CD8-positive, alpha-beta memory T cell (primary cell): ENCODE data around the gene CHCHD6. TPM values are rescaled to one million over a fixed set of nuclear protein-coding genes. Genes with fewer than 3 reads are reported as not detected.
A peak's percentile ranks its signal among the peaks of the same experiment; 100 is the strongest.

ENCODE experiments used
- CTCF ChIA-PET: fragments of 350-600 bp; sonication (Branson Sonifier 250); formaldehyde crosslinking; loops from one replicate; lab custom pipeline; 2021; ENCODE audit warnings: antibody characterized with exemption; lab: Charles Lee
- POLR2A ChIA-PET: fragments of 350-600 bp; sonication (Branson Sonifier 250); formaldehyde crosslinking; loops from one replicate; lab custom pipeline; 2021; ENCODE audit warnings: antibody characterized with exemption; lab: Charles Lee
- DNase-seq, 5 donors: peaks; one replicate each; pipeline versions ENCODE4 v3.0.0 to v3.0.0-alpha.2; 2020 to 2022; ENCODE audit warnings: mixed read lengths in 1 of 5
- H3K27ac ChIP-seq: one replicate; pipeline ENCODE4 v1.7.0; 2013; ENCODE audit warnings: low read depth, mild to moderate bottlenecking, low read length, moderate library complexity
- H3K27me3 ChIP-seq: 2 replicates; pipeline ENCODE4 v1.7.0; 2013; ENCODE audit warnings: low read length, mild to moderate bottlenecking; ENCODE audit not compliant: insufficient read depth, poor library complexity, severe bottlenecking
- H3K36me3 ChIP-seq: 2 replicates; pipeline ENCODE4 v1.7.0; 2013; ENCODE audit warnings: mild to moderate bottlenecking, low read length, moderate library complexity; ENCODE audit not compliant: insufficient read depth
- H3K4me1 ChIP-seq: 2 replicates; pipeline ENCODE4 v1.7.0; 2013; ENCODE audit warnings: mild to moderate bottlenecking, low read length, moderate library complexity; ENCODE audit not compliant: insufficient read depth
- H3K4me3 ChIP-seq: 2 replicates; pipeline ENCODE4 v1.7.0; 2013; ENCODE audit warnings: mild to moderate bottlenecking, low read length
- H3K9me3 ChIP-seq: 2 replicates; pipeline ENCODE4 v1.7.0; 2013; ENCODE audit warnings: mild to moderate bottlenecking, low read length
- H3K27ac Mint-ChIP-seq, 8 donors: one replicate each; pipeline ENCODE4 v1.8.0; 2020 to 2021; ENCODE audit warnings: mixed read lengths in 8 of 8, mild to moderate bottlenecking in 6 of 8, inconsistent platforms in 3 of 8, moderate library complexity in 3 of 8
- H3K27me3 Mint-ChIP-seq, 2 donors: one replicate each; pipeline ENCODE4 v1.8.0; 2020 to 2021; ENCODE audit warnings: mixed read lengths in 2 of 2, mild to moderate bottlenecking in 1 of 2, moderate library complexity in 1 of 2
- H3K36me3 Mint-ChIP-seq, 3 donors: one replicate each; pipeline ENCODE4 v1.8.0; 2020 to 2021; ENCODE audit warnings: mixed read lengths in 3 of 3, inconsistent platforms in 1 of 3, mild to moderate bottlenecking in 1 of 3
- H3K4me1 Mint-ChIP-seq, 3 donors: one replicate each; pipeline ENCODE4 v1.8.0; 2020 to 2021; ENCODE audit warnings: mixed read lengths in 3 of 3, inconsistent platforms in 1 of 3, mild to moderate bottlenecking in 1 of 3
- H3K4me3 Mint-ChIP-seq, 7 donors: one replicate each; pipeline ENCODE4 v1.8.0; 2020 to 2021; ENCODE audit warnings: mixed read lengths in 7 of 7, mild to moderate bottlenecking in 6 of 7, moderate library complexity in 4 of 7, inconsistent platforms in 2 of 7
- H3K9me3 Mint-ChIP-seq, 5 donors: one replicate each; pipeline ENCODE4 v1.8.0; 2020 to 2022; ENCODE audit warnings: mixed read lengths in 5 of 5, mild to moderate bottlenecking in 3 of 5, moderate library complexity in 2 of 5, inconsistent platforms in 1 of 5
- polyA plus RNA-seq: library from polyadenylated mRNA; unstranded; fragments of 300-500 nt; fragmentation: Illumina TruSeq; gene quantifications from one replicate; pipeline ENCODE4 v1.2.3, GENCODE V29; 2021
- total RNA-seq, 2 experiments: library from RNA; stranded (reverse); gene quantifications; one replicate each; pipeline ENCODE4 v1.2.3, GENCODE V29; 2021

CHCHD6 gene
- total and polyA plus RNA-seq, 3 experiments from 2014 or later = 12.0 to 16.7 (median 15.0) TPM

GRCh38 chr3:126907557-126907956, 203.5 kb downstream of the CHCHD6 start:
- Histone ChIP-seq H3K4me1 (peaks cover 22% of the 10 kb centered on the region), H3K36me3 (no peaks in the 10 kb centered on the region), H3K27me3 (no peaks in the 10 kb centered on the region), H3K9me3 (no peaks in the 10 kb centered on the region), H3K27ac (no peak overlapping the region), H3K4me3 (no peak overlapping the region)
- CTCF ChIA-PET = no interaction called here
- DNase-seq = no peak
- Mint-ChIP-seq H3K4me1 (peaks cover 36 to 40% (median 39%) of the 10 kb centered on the region in 3 donors), H3K4me3 (no peak overlapping the region), H3K27ac (peak overlapping the region in 1 of 8 donors; percentile 59), H3K9me3 (no peaks in the 10 kb centered on the region), H3K36me3 (peaks cover 3 to 7% (median 4%) of the 10 kb centered on the region in 3 donors), H3K27me3 (peaks cover 0 to 2% of the 10 kb centered on the region in 2 donors)
- POLR2A ChIA-PET = no interaction called here

GRCh38 chr3:126908752-126909275, 204.8 kb downstream of the CHCHD6 start:
- H3K4me3 Mint-ChIP-seq = peak overlapping the region in 1 of 7 donors; percentile 12
- Histone ChIP-seq H3K9me3 (no peaks in the 10 kb centered on the region), H3K27me3 (no peaks in the 10 kb centered on the region), H3K36me3 (no peaks in the 10 kb centered on the region), H3K4me3 (no peak overlapping the region), H3K27ac (peak overlapping the region; percentile 28), H3K4me1 (peaks cover 27% of the 10 kb centered on the region)
- H3K27ac Mint-ChIP-seq = peak overlapping the region in 4 of 8 donors; percentile 18 to 31 (median 26)
- DNase-seq = no peak
- H3K9me3 Mint-ChIP-seq = no peaks in the 10 kb centered on the region
- ChIA-PET CTCF (no interaction called here), POLR2A (no interaction called here)
- peaks cover 41 to 47% (median 44%) of the 10 kb centered on the region in 3 donors for H3K4me1 Mint-ChIP-seq
- peaks cover 0 to 2% of the 10 kb centered on the region in 2 donors for H3K27me3 Mint-ChIP-seq
- peaks cover 3 to 7% (median 4%) of the 10 kb centered on the region in 3 donors for H3K36me3 Mint-ChIP-seq

GRCh38 chr3:126910231-126910630, 206.2 kb downstream of the CHCHD6 start:
- CTCF ChIA-PET = interaction anchor here (1.0 kb wide), 1 partner anchor 11 kb away, joined by 3 read pairs; no protein-coding TSS in a partner anchor
- no peaks in the 10 kb centered on the region for H3K36me3 ChIP-seq
- no peaks in the 10 kb centered on the region for H3K9me3 Mint-ChIP-seq
- H3K4me3 Mint-ChIP-seq = peak overlapping the region in 2 of 7 donors; percentile 53 to 68
- no peaks in the 10 kb centered on the region for H3K27me3 ChIP-seq
- H3K4me3 ChIP-seq = no peak overlapping the region
- H3K27ac Mint-ChIP-seq = peak overlapping the region; percentile 18 to 96 (median 86)
- H3K4me1 Mint-ChIP-seq = peaks cover 41 to 52% (median 44%) of the 10 kb centered on the region in 3 donors
- no peaks in the 10 kb centered on the region for H3K9me3 ChIP-seq
- H3K36me3 Mint-ChIP-seq = peaks cover 3 to 7% (median 4%) of the 10 kb centered on the region in 3 donors
- H3K27me3 Mint-ChIP-seq = peaks cover 0 to 2% of the 10 kb centered on the region in 2 donors
- H3K27ac ChIP-seq = no peak overlapping the region
- H3K4me1 ChIP-seq = peaks cover 27% of the 10 kb centered on the region
- no peak for DNase-seq
- POLR2A ChIA-PET = no interaction called here

GRCh38 chr3:126911162-126912026, 207.4 kb downstream of the CHCHD6 start:
- ChIA-PET POLR2A (interaction anchor here (0.9 kb wide), 1 partner anchor 24 kb away, joined by 3 read pairs; no protein-coding TSS in a partner anchor), CTCF (interaction anchor here (0.8 to 1.3 kb wide), 4 partner anchors 9 to 232 kb away, joined by 3 to 4 read pairs (median 3); no protein-coding TSS in a partner anchor)
- H3K4me3 Mint-ChIP-seq = peak overlapping the region in 6 of 7 donors; percentile 71 to 86 (median 78)
- peaks cover 43 to 52% (median 44%) of the 10 kb centered on the region in 3 donors for H3K4me1 Mint-ChIP-seq
- H3K27ac Mint-ChIP-seq = peak overlapping the region; percentile 62 to 95 (median 92)
- Histone ChIP-seq H3K4me3 (no peak overlapping the region), H3K36me3 (no peaks in the 10 kb centered on the region), H3K27me3 (no peaks in the 10 kb centered on the region), H3K9me3 (no peaks in the 10 kb centered on the region), H3K4me1 (peaks cover 27% of the 10 kb centered on the region), H3K27ac (peak overlapping the region; percentile 60)
- peaks cover 6 to 7% (median 7%) of the 10 kb centered on the region in 3 donors for H3K36me3 Mint-ChIP-seq
- DNase-seq = peak; percentile 23 to 86 (median 62)
- peaks cover 0 to 2% of the 10 kb centered on the region in 2 donors for H3K27me3 Mint-ChIP-seq
- H3K9me3 Mint-ChIP-seq = no peaks in the 10 kb centered on the region

- no peaks in the 10 kb centered on the region for H3K9me3 ChIP-seq
- peak overlapping the region; percentile 62 to 95 (median 90) for H3K27ac Mint-ChIP-seq
- CTCF ChIA-PET = interaction anchor here (0.8 to 1.2 kb wide), 3 partner anchors 10 to 233 kb away, joined by 3 read pairs; no protein-coding TSS in a partner anchor
- no peaks in the 10 kb centered on the region for H3K27me3 ChIP-seq
- H3K4me3 Mint-ChIP-seq = peak overlapping the region in 6 of 7 donors; percentile 71 to 86 (median 78)
- peaks cover 0 to 2% of the 10 kb centered on the region in 2 donors for H3K27me3 Mint-ChIP-seq
- no peak for DNase-seq
- peaks cover 27% of the 10 kb centered on the region for H3K4me1 ChIP-seq
- H3K36me3 Mint-ChIP-seq = peaks cover 7 to 8% (median 7%) of the 10 kb centered on the region in 3 donors
- H3K4me3 ChIP-seq = no peak overlapping the region
- H3K36me3 ChIP-seq = no peaks in the 10 kb centered on the region
- H3K4me1 Mint-ChIP-seq = peaks cover 43 to 52% (median 44%) of the 10 kb centered on the region in 3 donors
- peak overlapping the region; percentile 28 for H3K27ac ChIP-seq
- no peaks in the 10 kb centered on the region for H3K9me3 Mint-ChIP-seq
- POLR2A ChIA-PET = no interaction called here
These were observed 208.0 kb downstream of the CHCHD6 start for GRCh38 chr3:126912027-126912422.

GRCh38 chr3:126912491-126913195, 208.6 kb downstream of the CHCHD6 start:
- no peaks in the 10 kb centered on the region for H3K9me3 ChIP-seq
- ChIA-PET POLR2A (no interaction called here), CTCF (no interaction called here)
- Mint-ChIP-seq H3K9me3 (no peaks in the 10 kb centered on the region), H3K27me3 (peaks cover 0 to 2% of the 10 kb centered on the region in 2 donors), H3K27ac (peak overlapping the region in 6 of 8 donors; percentile 64 to 95 (median 90)), H3K4me1 (peaks cover 43 to 52% (median 44%) of the 10 kb centered on the region in 3 donors), H3K36me3 (peaks cover 7 to 9% (median 7%) of the 10 kb centered on the region in 3 donors), H3K4me3 (peak overlapping the region in 3 of 7 donors; percentile 72 to 83 (median 83))
- peak overlapping the region; percentile 28 for H3K27ac ChIP-seq
- no peak overlapping the region for H3K4me3 ChIP-seq
- no peaks in the 10 kb centered on the region for H3K36me3 ChIP-seq
- H3K27me3 ChIP-seq = no peaks in the 10 kb centered on the region
- H3K4me1 ChIP-seq = peaks cover 27% of the 10 kb centered on the region
- DNase-seq = no peak

- peak overlapping the region in 1 of 8 donors; percentile 50 for H3K27ac Mint-ChIP-seq
- Histone ChIP-seq H3K4me1 (peaks cover 27% of the 10 kb centered on the region), H3K27me3 (no peaks in the 10 kb centered on the region), H3K4me3 (no peak overlapping the region), H3K36me3 (no peaks in the 10 kb centered on the region), H3K27ac (no peak overlapping the region), H3K9me3 (no peaks in the 10 kb centered on the region)
- no peaks in the 10 kb centered on the region for H3K9me3 Mint-ChIP-seq
- POLR2A ChIA-PET = no interaction called here
- peaks cover 7 to 10% (median 9%) of the 10 kb centered on the region in 3 donors for H3K36me3 Mint-ChIP-seq
- no peak for DNase-seq
- H3K4me1 Mint-ChIP-seq = peaks cover 42 to 49% (median 42%) of the 10 kb centered on the region in 3 donors
- H3K27me3 Mint-ChIP-seq = peaks cover 0 to 2% of the 10 kb centered on the region in 2 donors
- CTCF ChIA-PET = interaction anchor here (0.6 kb wide), 1 partner anchor 234 kb away, joined by 3 read pairs; no protein-coding TSS in a partner anchor
- peak overlapping the region in 1 of 7 donors; percentile 19 for H3K4me3 Mint-ChIP-seq
These were observed 209.5 kb downstream of the CHCHD6 start for GRCh38 chr3:126913524-126913923.
